GM19043 (cell line): ENCODE measurements around the gene CDK5RAP2.

Source experiments
- ATAC-seq: cut with Tn5 transposase; IDR thresholded peaks from one replicate; pipeline ENCODE4 v1.9.1; 2021; ENCODE audit warnings: low read depth; ENCODE audit not compliant: unreplicated experiment

Gene CDK5RAP2

GRCh38 chr9:120411862-120412424 lies 168.0 kb downstream of the CDK5RAP2 start:
- ATAC-seq: no peak

DNA sequence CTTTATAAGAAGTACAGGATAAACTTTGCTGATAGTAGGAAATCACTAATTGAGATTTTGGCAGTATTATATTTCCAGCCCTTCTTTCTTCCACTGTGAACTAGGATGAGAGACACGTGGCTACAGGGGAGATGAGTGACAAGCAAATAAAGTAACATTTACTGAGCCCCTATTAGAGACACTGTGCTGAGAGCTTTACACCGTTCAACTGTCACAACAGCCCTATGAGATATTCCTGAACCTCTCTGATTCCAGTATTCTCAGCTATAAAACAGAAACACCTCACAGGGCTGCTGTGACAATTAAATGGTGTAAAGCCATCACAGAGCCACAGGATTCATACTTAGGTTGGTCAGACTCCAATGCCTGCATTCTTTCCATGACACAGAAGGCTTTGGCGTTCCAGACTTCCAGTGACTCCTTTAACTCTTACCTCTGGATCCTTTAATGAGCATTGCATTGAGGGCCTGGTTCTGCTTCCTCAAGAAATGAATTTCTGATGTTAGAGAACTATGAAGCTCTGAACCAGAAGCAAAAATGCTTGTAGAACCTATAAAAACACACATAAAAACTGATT lies 169.0 kb downstream of the CDK5RAP2 start:
- ATAC-seq: no peak

DNA sequence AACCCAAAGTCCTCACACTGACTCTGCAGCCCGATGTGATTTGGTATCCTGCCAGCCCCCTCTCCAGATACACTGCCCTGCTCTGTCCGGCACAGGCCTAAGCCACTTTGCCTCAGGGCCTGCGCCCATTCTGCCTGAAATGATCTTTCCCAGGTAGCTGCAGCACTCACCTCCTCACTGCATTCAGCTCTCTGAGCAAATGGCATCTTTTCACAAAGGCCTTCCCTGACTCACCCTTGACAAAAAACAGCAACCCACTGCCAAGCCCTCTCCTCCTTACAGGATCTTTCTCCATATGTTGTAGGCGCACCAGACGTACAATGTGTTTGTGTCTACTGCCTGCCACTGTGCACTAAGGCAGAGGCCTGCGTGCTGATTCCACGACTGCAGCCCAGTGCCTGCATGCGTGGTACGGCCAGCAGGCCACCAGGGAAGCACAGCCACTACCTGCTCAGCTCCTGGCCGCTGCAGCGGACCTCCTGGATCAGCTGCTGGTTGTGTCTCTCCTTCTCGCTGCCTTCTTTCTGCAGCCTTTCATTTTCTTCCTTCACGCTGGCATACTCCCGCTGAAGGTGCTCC lies 171.2 kb downstream of the CDK5RAP2 start:
- ATAC-seq: no peak

DNA sequence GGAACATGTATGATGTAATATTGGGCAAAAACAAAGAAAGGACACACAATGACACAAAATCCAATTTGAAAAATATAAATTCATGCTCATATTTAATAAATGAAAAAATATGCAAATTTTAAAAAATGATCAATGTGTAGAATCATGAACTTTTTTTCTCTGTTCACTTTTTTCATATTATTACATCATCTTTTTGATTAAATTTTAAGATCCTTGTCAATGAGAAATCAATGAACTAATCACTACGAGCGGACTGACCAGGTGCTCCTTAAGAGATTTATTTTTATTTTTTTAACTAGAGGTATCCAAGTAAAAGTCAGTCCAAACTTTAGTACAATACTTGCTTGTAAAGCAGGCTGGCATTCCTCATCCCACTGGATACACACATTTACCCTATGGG lies 174.1 kb downstream of the CDK5RAP2 start:
- no peak for ATAC-seq

- ATAC-seq: no peak
Observed at GRCh38 chr9:120405134-120405533, 174.8 kb downstream of the CDK5RAP2 start.

DNA sequence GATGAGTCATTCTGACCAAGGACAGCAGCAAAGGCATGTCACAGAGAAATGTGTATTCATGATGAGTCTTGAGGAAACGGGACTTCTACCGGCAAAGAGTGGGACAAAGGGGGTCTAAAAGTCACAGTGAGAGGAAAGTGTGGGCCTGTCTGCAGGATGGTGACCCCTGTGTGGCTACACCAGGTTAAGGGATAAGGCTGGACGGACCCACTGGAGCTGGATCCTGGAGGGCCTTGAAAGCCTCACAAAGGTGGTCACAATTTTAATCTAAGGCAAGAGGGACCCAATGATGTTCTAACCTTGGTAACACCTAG lies 176.5 kb downstream of the CDK5RAP2 start:
- ATAC-seq: no peak

- ATAC-seq: no peak
Observed at GRCh38 chr9:120402741-120403542, 177.0 kb downstream of the CDK5RAP2 start.

DNA sequence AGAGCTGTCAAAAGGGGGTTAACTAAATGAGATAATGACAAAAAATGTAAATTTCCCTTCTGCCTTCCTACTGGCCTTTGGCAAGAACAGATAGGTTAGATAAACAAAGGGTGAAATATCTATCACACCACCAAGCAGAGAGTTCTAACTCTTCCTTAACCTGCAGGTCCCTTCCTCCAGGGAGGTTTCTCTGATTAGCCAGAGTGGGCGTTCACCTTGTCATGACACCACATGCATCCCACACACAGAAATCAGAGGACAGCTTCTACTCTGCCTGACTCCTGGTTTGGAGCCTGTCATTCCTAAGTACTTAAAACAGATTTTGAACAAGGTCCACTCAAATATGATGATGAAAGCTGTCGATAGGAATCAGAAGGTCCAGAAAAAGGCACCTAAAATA lies 180.0 kb downstream of the CDK5RAP2 start:
- ATAC-seq: no peak

DNA sequence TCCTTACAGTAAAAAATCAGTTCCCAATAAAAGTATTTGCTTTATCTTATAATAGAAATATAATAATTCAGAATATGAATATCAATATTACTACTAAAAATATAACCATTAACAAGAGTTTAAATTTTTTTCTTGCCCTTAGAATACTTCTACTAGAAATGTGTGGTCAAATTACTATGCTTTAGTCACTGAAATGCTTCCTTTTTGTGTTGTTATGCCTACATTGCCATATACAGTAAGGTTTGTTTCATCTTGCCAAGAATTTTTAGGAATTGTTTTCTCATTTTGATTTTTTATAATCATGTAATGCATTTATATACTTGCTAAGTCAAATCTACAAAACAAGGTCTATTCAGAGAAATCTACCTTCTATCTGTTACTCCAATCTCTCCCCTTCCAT lies 181.7 kb downstream of the CDK5RAP2 start:
- no peak for ATAC-seq

GRCh38 chr9:120397453-120397852 lies 182.5 kb downstream of the CDK5RAP2 start:
- no peak for ATAC-seq

GRCh38 chr9:120396931-120397330 lies 183.0 kb downstream of the CDK5RAP2 start:
- no peak for ATAC-seq

- no peak for ATAC-seq
Observed at GRCh38 chr9:120396418-120396817, 183.5 kb downstream of the CDK5RAP2 start.

- no peak for ATAC-seq
Observed at GRCh38 chr9:120395376-120395775, 184.6 kb downstream of the CDK5RAP2 start.

DNA sequence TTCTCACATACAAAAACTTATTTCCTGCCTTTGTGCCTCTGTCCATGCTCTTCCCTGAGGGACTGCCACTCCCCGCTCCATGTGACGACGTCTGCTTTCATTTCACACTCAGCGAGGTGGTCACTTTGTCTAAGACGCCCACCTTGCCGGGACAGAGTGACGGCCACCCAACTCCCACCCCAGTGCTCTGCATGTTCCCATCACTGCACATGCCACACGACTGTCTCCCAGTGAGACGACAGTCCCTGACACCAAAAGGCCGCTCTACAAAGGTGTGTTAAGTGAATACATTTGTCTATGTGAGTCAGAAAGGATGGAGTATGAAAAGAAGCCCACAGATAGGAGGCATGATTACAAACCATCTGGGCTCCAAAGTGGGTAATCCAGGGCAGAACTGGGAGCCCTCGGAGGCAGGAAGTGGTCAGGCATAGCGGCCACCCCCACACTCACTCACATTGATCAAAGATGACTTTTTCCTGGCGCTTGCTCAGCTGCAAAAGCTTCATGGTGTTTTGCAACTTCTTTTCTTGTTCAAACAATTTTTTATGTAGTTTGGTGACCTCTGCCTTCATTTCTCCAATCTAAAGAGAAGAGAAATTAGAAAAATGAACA lies 185.8 kb downstream of the CDK5RAP2 start:
- ATAC-seq: no peak

DNA sequence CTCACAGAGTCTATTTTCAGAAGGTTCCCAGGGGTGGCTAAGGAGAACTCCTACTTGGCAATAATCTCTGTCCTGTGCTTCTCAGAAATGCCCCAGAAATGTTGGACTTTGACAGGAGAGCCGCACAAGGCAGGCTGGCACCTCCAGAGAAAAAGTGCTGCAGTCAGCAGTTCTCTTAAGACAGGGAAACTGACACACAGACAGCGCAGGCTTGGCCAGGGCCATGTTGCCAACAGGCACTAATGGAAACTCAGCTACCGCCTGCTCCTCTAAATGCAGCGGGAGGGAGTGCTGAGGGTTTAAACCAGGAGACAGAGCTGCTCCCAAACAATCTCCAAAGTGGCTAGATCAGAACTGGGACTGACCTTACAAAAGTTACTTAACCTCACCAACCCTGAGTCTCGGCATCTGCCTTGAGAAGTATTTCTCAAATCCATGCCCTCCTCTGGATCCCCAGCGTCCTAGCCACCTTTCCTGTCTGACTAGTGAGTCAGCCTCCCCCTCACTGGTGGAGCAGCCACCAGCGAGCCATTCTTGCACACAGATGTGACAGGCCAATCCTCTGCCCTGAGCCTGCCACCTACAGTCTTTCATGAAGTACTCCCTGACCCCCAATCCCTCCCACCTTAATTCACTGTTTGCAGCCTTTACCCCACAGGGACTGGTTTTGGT lies 186.4 kb downstream of the CDK5RAP2 start:
- ATAC-seq: no peak

DNA sequence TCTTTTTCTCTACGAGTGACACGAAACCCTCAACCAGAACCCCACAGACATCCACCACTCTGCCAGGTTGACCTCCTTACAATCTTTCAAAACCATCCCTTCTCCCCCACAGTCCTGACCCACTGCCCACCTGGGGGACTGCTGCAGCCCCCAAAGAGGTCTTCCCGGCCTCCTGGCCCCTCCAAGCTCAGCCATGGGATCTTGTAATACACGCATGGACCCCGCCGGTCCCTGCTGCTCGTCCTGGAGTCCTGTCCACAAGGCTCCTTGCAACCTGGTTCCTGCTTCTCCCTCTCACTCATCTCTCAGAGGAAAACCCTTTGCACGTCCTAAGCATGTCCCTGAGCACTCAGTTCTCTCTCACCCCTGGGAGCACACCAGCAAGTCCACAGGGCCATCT lies 187.3 kb downstream of the CDK5RAP2 start:
- no peak for ATAC-seq

GRCh38 chr9:120392245-120392644 lies 187.7 kb downstream of the CDK5RAP2 start:
- no peak for ATAC-seq

DNA sequence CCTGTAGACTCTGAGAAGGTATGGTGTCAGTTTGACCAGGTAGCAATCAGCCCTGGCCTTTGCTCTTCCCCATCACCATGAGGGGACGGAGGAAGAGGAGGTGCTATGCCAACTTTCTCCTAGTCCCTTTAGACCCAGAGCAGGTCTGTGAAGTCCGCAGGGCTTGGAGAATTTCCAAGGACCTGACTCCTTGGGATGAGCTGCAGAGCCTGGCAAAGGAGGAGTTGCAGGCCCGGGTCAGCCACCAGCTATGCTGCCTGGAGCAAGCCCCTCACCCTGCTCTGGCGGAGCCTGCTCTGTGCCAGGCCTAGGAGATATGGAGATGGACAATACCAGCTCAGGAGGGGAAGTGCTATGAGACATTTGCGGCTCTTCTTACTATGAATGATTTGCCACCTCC lies 188.3 kb downstream of the CDK5RAP2 start:
- no peak for ATAC-seq

- ATAC-seq: no peak
Observed at GRCh38 chr9:120390637-120391190, 189.3 kb downstream of the CDK5RAP2 start.

DNA sequence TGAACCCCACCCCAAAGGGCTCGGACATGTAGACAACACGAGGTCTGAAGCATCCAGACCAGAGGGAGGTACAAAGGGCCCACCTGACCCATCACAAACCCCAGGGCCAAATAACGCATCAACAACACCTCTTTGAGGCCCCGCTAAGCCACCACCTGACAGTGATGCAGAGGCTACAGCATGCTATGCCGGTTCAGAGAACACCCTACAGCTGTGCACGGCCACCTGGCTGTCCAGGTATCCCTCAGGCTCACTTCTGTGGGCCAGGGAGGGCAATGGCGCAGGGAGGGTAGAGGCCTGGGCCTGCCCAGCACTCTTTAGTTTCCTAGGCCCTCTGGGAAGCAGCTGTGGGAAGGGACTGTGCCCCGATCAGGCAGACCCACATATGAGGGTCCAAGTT lies 190.1 kb downstream of the CDK5RAP2 start:
- no peak for ATAC-seq

GRCh38 chr9:120389300-120389699 lies 190.7 kb downstream of the CDK5RAP2 start:
- no peak for ATAC-seq
